K562 (cell line): Measurements from ENCODE around the gene BCL6B. TPM values are rescaled to one million over a fixed set of nuclear protein-coding genes. Genes with fewer than 3 reads are reported as not detected.
A peak's percentile ranks its signal among the peaks of the same experiment; 100 is the strongest.

Experiments used
- ARNT ChIP-seq, 2 experiments: fragments of 450-650 bp; IDR thresholded peaks; 2 replicates each; pipeline ENCODE4 v1.6.1; 2016; ENCODE audit warnings: mild to moderate bottlenecking in 1 of 2
- ATF7 ChIP-seq: fragments of 450-650 bp; IDR thresholded peaks from 2 replicates; pipeline ENCODE4 v1.7.1; 2014; ENCODE audit warnings: mild to moderate bottlenecking, moderate library complexity
- BRD4 ChIP-seq: fragments of 200-600 bp; sonication (generic); IDR thresholded peaks from 2 replicates; pipeline ENCODE4 v1.6.1; 2017; ENCODE audit warnings: inconsistent platforms
- GABPA ChIP-seq: fragments of 200-800 bp; sonication (Bioruptor generic); conservative IDR thresholded peaks from 2 replicates; pipeline ENCODE4 v1.6.1; 2016; ENCODE audit warnings: low read depth, missing genetic modification characterization, missing compliant biosample characterization
- NFYB ChIP-seq: IDR thresholded peaks from 2 replicates; pipeline ENCODE4 v1.6.1; 2011; ENCODE audit warnings: mild to moderate bottlenecking, moderate library complexity; ENCODE audit not compliant: insufficient read length; ENCODE audit errors: extremely low read depth
- NR2C2 ChIP-seq, 2 experiments: fragments of 200-800 bp in 1 of 2; sonication (Bioruptor generic) in 1 of 2; sonication (generic) in 1 of 2; formaldehyde crosslinking in 1 of 2; IDR thresholded peaks; 2 replicates each; pipeline versions ENCODE4 v1.6.1 to v1.8.0; 2016 to 2022; ENCODE audit warnings: mild to moderate bottlenecking in 1 of 2, missing compliant biosample characterization in 1 of 2, missing genetic modification characterization in 1 of 2, missing genetic modification reagents in 1 of 2
- POLR2AphosphoS2 ChIP-seq: IDR thresholded peaks from 2 replicates; pipeline ENCODE4 v1.6.1; 2012; ENCODE audit warnings: low read length, improper control_type of control experiment
- POLR3A ChIP-seq: IDR thresholded peaks from 2 replicates; pipeline ENCODE4 v1.6.1; 2011; ENCODE audit warnings: borderline replicate concordance, mild to moderate bottlenecking, moderate library complexity; ENCODE audit not compliant: insufficient read length, insufficient read depth; ENCODE audit errors: extremely low read depth
- PURB ChIP-seq: sonication (generic); formaldehyde crosslinking; IDR thresholded peaks from 2 replicates; pipeline ENCODE4 v1.9.0; 2021; ENCODE audit warnings: low read depth, mild to moderate bottlenecking, missing genetic modification reagents
- RBFOX2 ChIP-seq: fragments of 200-400 bp; formaldehyde crosslinking; IDR thresholded peaks from 2 replicates; pipeline ENCODE4 v1.6.1; 2017; ENCODE audit warnings: low read depth, mild to moderate bottlenecking, low read length, moderate library complexity
- RBM14 ChIP-seq: fragments of 200-400 bp; formaldehyde crosslinking; IDR thresholded peaks from 2 replicates; pipeline ENCODE4 v1.6.1; 2018; ENCODE audit warnings: low read depth, mild to moderate bottlenecking, low read length, moderate library complexity, borderline replicate concordance; ENCODE audit not compliant: insufficient read depth
- SMARCA4 ChIP-seq: fragments of 450-650 bp; IDR thresholded peaks from 2 replicates; pipeline ENCODE4 v1.6.1; 2016
- TAF1 ChIP-seq: IDR thresholded peaks from 2 replicates; pipeline ENCODE4 v1.6.1; 2011; ENCODE audit warnings: mild to moderate bottlenecking, low read length, moderate library complexity; ENCODE audit not compliant: insufficient read depth, control insufficient read depth, severe bottlenecking; ENCODE audit errors: extremely low read depth
- ZZZ3 ChIP-seq: fragments of 450-650 bp; IDR thresholded peaks from 2 replicates; pipeline ENCODE4 v1.6.1; 2016; ENCODE audit warnings: antibody characterized with exemption, mild to moderate bottlenecking, moderate library complexity
- polyA plus RNA-seq, 8 experiments: library from polyadenylated mRNA; depleted of rRNA in 4 of 8; stranded (reverse) in 5 of 8; unstranded in 3 of 8; fragments of >200 nt; fragmentation: Nextera tagmentation in 2 of 8; fragmentation: Illumina TruSeq in 1 of 8; extraction: Ambion mirVana in 2 of 8; extraction: Trizol in 1 of 8; gene quantifications; 2 replicates each; pipeline versions ENCODE4 v1.2.1 to v1.2.3, GENCODE V29; 2011 to 2014; ENCODE audit warnings: inconsistent platforms in 1 of 8, missing spikeins in 1 of 8
- total RNA-seq, 7 experiments: library from RNA; depleted of rRNA in 6 of 7; stranded (reverse); fragments of >200 nt in 6 of 7; fragmentation: Illumina TruSeq in 2 of 7; extraction: Trizol in 2 of 7; gene quantifications; 2 replicates each; pipeline versions ENCODE4 v1.2.1 to v1.2.3, GENCODE V29; 2011 to 2021; ENCODE audit warnings: low replicate concordance in 1 of 7
- TF ChIP-seq, protein P1 (sequence below): fragments of 250-450 bp; sonication (Bioruptor Pico); IDR thresholded peaks from 2 replicates; pipeline ENCODE4 v1.5.0; 2021; ENCODE audit warnings: mild to moderate bottlenecking, borderline replicate concordance
- TF ChIP-seq, protein P2 (sequence below), 2 experiments: fragments of 450-650 bp; formaldehyde crosslinking in 1 of 2; IDR thresholded peaks; 2 replicates each; pipeline versions ENCODE4 v1.4.0 to v1.6.1; 2014 to 2020; ENCODE audit warnings: mild to moderate bottlenecking in 2 of 2, borderline replicate concordance in 1 of 2, low read depth in 1 of 2
- TF ChIP-seq, protein P3 (sequence below): fragments of 250-450 bp; sonication (Bioruptor Pico); IDR thresholded peaks from 2 replicates; pipeline ENCODE4 v1.8.0; 2021; ENCODE audit warnings: moderate library complexity, mild to moderate bottlenecking, inconsistent platforms

BCL6B gene
- total and polyA plus RNA-seq, 9 of the 15 experiments (the other 6 are each of a cell fraction or from before 2014, with no cell fraction given): 0.89 to 5.0 (median 3.6) TPM

DNA sequence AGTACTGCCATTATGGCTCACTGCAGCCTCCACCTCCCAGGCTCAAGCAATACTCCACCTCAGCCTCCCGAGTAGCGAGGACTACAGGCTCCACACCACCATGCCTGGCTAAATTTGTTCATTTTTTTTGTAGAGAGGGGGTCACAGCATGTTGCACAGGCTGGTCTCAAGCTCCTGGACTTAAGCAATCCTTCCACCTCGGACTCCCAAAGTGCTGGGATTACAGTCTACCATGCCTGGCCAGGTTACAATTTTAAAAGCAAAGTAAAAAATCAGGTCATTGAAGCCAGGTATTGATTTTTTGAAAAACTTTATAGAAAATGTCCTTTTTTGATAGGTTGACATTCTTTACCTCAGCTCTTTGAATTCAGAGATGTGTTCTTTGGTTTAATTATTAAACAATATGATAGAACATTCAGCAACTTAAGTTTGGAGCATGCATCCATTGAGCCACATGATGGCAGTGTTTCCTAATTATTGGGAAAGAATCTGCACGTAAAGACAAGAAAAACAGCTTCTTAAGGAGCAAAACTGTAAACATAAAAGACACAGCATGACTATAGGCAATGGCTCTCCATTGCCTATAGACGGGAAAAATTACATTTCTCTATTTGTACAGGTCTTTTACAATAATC lies 22.8 kb downstream of the BCL6B start (continued):
- TF ChIP-seq, protein P1, sequence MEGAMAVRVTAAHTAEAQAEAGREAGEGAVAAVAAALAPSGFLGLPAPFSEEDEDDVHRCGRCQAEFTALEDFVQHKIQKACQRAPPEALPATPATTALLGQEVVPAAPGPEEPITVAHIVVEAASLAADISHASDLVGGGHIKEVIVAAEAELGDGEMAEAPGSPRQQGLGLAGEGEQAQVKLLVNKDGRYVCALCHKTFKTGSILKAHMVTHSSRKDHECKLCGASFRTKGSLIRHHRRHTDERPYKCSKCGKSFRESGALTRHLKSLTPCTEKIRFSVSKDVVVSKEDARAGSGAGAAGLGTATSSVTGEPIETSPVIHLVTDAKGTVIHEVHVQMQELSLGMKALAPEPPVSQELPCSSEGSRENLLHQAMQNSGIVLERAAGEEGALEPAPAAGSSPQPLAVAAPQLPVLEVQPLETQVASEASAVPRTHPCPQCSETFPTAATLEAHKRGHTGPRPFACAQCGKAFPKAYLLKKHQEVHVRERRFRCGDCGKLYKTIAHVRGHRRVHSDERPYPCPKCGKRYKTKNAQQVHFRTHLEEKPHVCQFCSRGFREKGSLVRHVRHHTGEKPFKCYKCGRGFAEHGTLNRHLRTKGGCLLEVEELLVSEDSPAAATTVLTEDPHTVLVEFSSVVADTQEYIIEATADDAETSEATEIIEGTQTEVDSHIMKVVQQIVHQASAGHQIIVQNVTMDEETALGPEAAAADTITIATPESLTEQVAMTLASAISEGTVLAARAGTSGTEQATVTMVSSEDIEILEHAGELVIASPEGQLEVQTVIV (CRISPR knock-in tag): no peak
- TF ChIP-seq, protein P2, sequence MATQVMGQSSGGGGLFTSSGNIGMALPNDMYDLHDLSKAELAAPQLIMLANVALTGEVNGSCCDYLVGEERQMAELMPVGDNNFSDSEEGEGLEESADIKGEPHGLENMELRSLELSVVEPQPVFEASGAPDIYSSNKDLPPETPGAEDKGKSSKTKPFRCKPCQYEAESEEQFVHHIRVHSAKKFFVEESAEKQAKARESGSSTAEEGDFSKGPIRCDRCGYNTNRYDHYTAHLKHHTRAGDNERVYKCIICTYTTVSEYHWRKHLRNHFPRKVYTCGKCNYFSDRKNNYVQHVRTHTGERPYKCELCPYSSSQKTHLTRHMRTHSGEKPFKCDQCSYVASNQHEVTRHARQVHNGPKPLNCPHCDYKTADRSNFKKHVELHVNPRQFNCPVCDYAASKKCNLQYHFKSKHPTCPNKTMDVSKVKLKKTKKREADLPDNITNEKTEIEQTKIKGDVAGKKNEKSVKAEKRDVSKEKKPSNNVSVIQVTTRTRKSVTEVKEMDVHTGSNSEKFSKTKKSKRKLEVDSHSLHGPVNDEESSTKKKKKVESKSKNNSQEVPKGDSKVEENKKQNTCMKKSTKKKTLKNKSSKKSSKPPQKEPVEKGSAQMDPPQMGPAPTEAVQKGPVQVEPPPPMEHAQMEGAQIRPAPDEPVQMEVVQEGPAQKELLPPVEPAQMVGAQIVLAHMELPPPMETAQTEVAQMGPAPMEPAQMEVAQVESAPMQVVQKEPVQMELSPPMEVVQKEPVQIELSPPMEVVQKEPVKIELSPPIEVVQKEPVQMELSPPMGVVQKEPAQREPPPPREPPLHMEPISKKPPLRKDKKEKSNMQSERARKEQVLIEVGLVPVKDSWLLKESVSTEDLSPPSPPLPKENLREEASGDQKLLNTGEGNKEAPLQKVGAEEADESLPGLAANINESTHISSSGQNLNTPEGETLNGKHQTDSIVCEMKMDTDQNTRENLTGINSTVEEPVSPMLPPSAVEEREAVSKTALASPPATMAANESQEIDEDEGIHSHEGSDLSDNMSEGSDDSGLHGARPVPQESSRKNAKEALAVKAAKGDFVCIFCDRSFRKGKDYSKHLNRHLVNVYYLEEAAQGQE (IDR thresholded peaks at IDR 0.05; ENCODE audit: borderline replicate concordance): peak; percentile 77
- TF ChIP-seq, protein P2 (CRISPR knock-in tag; IDR thresholded peaks at IDR 0.05; ENCODE audit: low read depth): no peak
- no peak for TF ChIP-seq BRD4
- TF ChIP-seq, protein P3, sequence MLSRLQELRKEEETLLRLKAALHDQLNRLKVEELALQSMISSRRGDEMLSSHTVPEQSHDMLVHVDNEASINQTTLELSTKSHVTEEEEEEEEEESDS (CRISPR knock-in tag): no peak
- no peak for TF ChIP-seq TAF1
- TF ChIP-seq NFYB: no peak
- peak; percentile 56; the same call in 1 of the 2 replicates for TF ChIP-seq SMARCA4
- TF ChIP-seq RBM14: no peak
- no peak for TF ChIP-seq POLR3A
- 0 out of 2 replicates have a peak, but pooled peaks have one; percentile 11 for TF ChIP-seq ATF7
- TF ChIP-seq POLR2AphosphoS2: no peak
- TF ChIP-seq PURB (CRISPR knock-in tag): no peak
- TF ChIP-seq NR2C2 (CRISPR knock-in tag; IDR thresholded peaks at IDR 0.05): no peak
- TF ChIP-seq NR2C2 (tag; IDR thresholded peaks at IDR 0.05): no peak
- no peak for TF ChIP-seq ARNT (IDR thresholded peaks at IDR 0.05)
- TF ChIP-seq RBFOX2: no peak
- TF ChIP-seq GABPA (tag): no peak
- no peak for TF ChIP-seq ZZZ3
